Muscle of leg (tissue), 11 donors: ENCODE data around the gene LRRTM3. TPM values are rescaled to one million over a fixed set of nuclear protein-coding genes. Genes with fewer than 3 reads are reported as not detected.

Source experiments
- DNase-seq: peaks from one replicate; pipeline ENCODE4 v3.0.0; 2013
- H3K27ac ChIP-seq: one replicate; pipeline ENCODE4 v1.5.1; 2013; ENCODE audit warnings: mild to moderate bottlenecking, low read length, control low read depth
- H3K27me3 ChIP-seq: one replicate; pipeline ENCODE4 v1.6.1; 2013; ENCODE audit warnings: low read length; ENCODE audit not compliant: control insufficient read depth, insufficient read depth
- H3K36me3 ChIP-seq: one replicate; pipeline ENCODE4 v1.6.1; 2013; ENCODE audit warnings: low read length; ENCODE audit not compliant: control insufficient read depth, insufficient read depth
- H3K4me1 ChIP-seq: one replicate; pipeline ENCODE4 v1.6.1; 2013; ENCODE audit warnings: low read length; ENCODE audit not compliant: control insufficient read depth, insufficient read depth
- H3K4me3 ChIP-seq: one replicate; pipeline ENCODE4 v1.5.1; 2013; ENCODE audit warnings: low read length, control low read depth
- H3K9me3 ChIP-seq: replicated peaks from 2 replicates; pipeline ENCODE4 v1.6.1; 2013; ENCODE audit warnings: low read depth, low read length; ENCODE audit not compliant: control insufficient read depth
- WGBS: methylation state at CpG from one replicate; pipeline ENCODE4 v1.1.5; 2013; ENCODE audit warnings: missing lambda C conversion rate; ENCODE audit not compliant: insufficient coverage; 5-methylcytosine and 5-hydroxymethylcytosine counted together
- polyA plus RNA-seq, 8 donors: library from polyadenylated mRNA; unstranded; fragments of 120-200 nt; gene quantifications; one replicate each; pipeline versions ENCODE4 v1.2.1 to v1.2.3, GENCODE V29; 2013; ENCODE audit warnings: inconsistent platforms in 1 of 8, low replicate concordance in 1 of 8; ENCODE audit not compliant: insufficient read length in 8 of 8, insufficient read depth in 1 of 8
- total RNA-seq: library from RNA; stranded (reverse); fragments of 120-200 nt; gene quantifications from one replicate; pipeline ENCODE4 v1.2.4, GENCODE V29; 2013

LRRTM3 gene
- total and polyA plus RNA-seq, 9 donors: 1.7 to 6.8 (median 2.2) TPM

DNA sequence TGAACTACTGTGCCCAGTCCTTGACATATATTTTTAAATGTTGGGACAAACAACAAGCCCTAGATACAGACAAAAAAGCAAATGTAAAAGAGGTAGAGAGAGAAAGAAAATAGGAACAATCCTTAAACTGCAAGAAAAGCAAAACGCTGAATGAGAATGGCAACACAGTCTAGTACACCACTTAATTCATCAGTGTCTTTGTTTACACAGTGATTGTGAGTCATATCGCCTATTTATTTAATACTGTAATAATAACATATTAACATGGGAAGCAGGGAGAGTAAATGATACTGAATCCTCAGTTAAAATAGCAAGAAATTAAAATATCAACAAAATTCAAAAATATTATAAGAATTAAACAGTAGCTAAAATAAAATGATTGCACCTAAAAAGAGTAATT, 9.8 kb upstream of the LRRTM3 start:
- no peak for DNase-seq
- WGBS: no CpG with 5 or more reads among the region's 2 CpGs
- Histone ChIP-seq H3K36me3 (no peaks in the 10 kb centered on the region), H3K4me3 (no peak overlapping the region), H3K27me3 (no peaks in the 10 kb centered on the region), H3K27ac (no peak overlapping the region), H3K9me3 (no peaks in the 10 kb centered on the region), H3K4me1 (no peaks in the 10 kb centered on the region)

- Histone ChIP-seq H3K36me3 (no peaks in the 10 kb centered on the region), H3K27ac (no peak overlapping the region), H3K4me1 (no peaks in the 10 kb centered on the region), H3K27me3 (no peaks in the 10 kb centered on the region), H3K9me3 (no peaks in the 10 kb centered on the region), H3K4me3 (no peak overlapping the region)
- peak; percentile 17 for DNase-seq
- no CpG with 5 or more reads among the region's 3 CpGs for WGBS
Observed at GRCh38 chr10:66917104-66917503, 8.7 kb upstream of the LRRTM3 start.

DNA sequence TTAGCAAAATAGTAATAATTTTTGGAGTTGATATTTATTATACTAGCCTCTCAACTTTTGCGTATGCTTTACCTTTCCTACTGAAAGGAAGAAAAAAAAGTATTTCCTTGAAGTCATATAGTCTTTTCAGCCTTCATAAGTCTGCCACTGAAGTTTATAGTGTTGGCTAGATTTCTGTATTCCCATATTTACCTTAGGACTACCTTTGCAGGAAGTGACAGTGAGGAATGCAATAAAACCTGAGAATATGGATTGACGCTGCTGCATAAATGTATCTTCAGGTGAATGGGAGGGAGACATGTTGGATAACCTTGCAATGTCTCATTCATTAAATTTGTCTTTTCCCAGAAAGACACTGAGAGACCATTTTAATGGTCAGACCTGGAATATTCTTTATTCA, 6.6 kb upstream of the LRRTM3 start:
- H3K4me3 ChIP-seq: no peak overlapping the region
- WGBS: no CpG with 5 or more reads among the region's 2 CpGs
- H3K9me3 ChIP-seq: no peaks in the 10 kb centered on the region
- DNase-seq: no peak
- H3K36me3 ChIP-seq: no peaks in the 10 kb centered on the region
- no peak overlapping the region for H3K27ac ChIP-seq
- no peaks in the 10 kb centered on the region for H3K27me3 ChIP-seq
- H3K4me1 ChIP-seq: no peaks in the 10 kb centered on the region

DNA sequence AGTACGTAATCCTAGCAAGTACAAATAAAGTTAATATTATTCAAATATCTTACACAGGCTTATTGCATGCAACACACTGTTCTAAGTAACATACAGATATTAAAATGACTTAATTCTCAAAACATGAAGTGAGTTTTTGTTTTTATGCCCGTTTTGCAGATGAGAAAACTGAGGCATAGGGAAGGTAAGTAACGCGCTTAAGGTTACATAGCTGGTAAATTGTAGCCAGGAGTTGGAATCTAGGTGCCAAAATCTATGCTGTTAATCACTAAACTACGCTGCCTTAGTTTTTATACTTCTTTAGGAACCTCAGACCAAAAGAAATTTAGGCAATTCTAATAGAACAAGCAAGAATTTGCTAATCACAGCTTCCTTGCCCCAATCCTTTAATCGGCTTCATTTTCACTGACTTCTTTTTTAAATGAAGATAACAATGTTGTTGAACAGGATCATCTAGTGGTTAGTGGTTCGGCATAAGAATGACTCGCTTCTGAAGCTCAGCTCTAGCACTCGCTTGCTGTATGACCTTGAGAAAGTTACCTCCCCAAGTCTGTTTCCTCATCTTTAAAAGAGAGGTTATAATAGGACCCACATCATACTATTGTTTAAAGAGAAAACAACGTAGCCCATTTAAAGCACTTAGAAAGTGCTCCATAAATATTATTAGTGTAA, 1.0 kb upstream of the LRRTM3 start:
- no peak overlapping the region for H3K4me3 ChIP-seq
- H3K9me3 ChIP-seq: no peaks in the 10 kb centered on the region
- peaks cover 3% of the 10 kb centered on the region for H3K4me1 ChIP-seq
- no peaks in the 10 kb centered on the region for H3K36me3 ChIP-seq
- WGBS: no CpG with 5 or more reads among the region's 10 CpGs
- DNase-seq: no peak
- peaks cover 14% of the 10 kb centered on the region for H3K27me3 ChIP-seq
- H3K27ac ChIP-seq: no peak overlapping the region

GRCh38 chr10:66925373-66925772, 463 bp upstream of the LRRTM3 start:
- Histone ChIP-seq H3K4me1 (peaks cover 3% of the 10 kb centered on the region), H3K36me3 (no peaks in the 10 kb centered on the region), H3K9me3 (no peaks in the 10 kb centered on the region), H3K4me3 (no peak overlapping the region), H3K27ac (no peak overlapping the region), H3K27me3 (peaks cover 14% of the 10 kb centered on the region)
- DNase-seq: no peak
- 27% methylated on average over 2 of the region's 7 CpGs for WGBS

DNA sequence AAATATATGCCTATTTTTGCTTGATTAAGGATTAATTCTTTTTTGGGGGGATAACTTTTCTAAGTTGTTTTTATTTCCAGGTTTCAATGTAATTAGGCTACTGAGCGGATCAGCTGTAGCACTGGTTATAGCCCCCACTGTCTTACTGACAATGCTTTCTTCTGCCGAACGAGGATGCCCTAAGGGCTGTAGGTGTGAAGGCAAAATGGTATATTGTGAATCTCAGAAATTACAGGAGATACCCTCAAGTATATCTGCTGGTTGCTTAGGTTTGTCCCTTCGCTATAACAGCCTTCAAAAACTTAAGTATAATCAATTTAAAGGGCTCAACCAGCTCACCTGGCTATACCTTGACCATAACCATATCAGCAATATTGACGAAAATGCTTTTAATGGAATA, 1.0 kb downstream of the LRRTM3 start:
- DNase-seq: no peak
- no peak overlapping the region for H3K27ac ChIP-seq
- 88% methylated on average over 4 of the region's 5 CpGs for WGBS
- peaks cover 14% of the 10 kb centered on the region for H3K27me3 ChIP-seq
- no peak overlapping the region for H3K4me3 ChIP-seq
- no peaks in the 10 kb centered on the region for H3K9me3 ChIP-seq
- H3K4me1 ChIP-seq: peaks cover 3% of the 10 kb centered on the region
- H3K36me3 ChIP-seq: no peaks in the 10 kb centered on the region

DNA sequence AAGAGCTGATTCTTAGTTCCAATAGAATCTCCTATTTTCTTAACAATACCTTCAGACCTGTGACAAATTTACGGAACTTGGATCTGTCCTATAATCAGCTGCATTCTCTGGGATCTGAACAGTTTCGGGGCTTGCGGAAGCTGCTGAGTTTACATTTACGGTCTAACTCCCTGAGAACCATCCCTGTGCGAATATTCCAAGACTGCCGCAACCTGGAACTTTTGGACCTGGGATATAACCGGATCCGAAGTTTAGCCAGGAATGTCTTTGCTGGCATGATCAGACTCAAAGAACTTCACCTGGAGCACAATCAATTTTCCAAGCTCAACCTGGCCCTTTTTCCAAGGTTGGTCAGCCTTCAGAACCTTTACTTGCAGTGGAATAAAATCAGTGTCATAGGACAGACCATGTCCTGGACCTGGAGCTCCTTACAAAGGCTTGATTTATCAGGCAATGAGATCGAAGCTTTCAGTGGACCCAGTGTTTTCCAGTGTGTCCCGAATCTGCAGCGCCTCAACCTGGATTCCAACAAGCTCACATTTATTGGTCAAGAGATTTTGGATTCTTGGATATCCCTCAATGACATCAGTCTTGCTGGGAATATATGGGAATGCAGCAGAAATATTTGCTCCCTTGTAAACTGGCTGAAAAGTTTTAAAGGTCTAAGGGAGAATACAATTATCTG, 1.6 kb downstream of the LRRTM3 start:
- Histone ChIP-seq H3K36me3 (no peaks in the 10 kb centered on the region), H3K27ac (peak overlapping the region; percentile 60), H3K9me3 (no peaks in the 10 kb centered on the region), H3K4me3 (peak overlapping the region; percentile 41), H3K4me1 (peaks cover 3% of the 10 kb centered on the region), H3K27me3 (peaks cover 14% of the 10 kb centered on the region)
- 66% methylated on average over 9 of the region's 11 CpGs for WGBS
- DNase-seq: peak; percentile 41

DNA sequence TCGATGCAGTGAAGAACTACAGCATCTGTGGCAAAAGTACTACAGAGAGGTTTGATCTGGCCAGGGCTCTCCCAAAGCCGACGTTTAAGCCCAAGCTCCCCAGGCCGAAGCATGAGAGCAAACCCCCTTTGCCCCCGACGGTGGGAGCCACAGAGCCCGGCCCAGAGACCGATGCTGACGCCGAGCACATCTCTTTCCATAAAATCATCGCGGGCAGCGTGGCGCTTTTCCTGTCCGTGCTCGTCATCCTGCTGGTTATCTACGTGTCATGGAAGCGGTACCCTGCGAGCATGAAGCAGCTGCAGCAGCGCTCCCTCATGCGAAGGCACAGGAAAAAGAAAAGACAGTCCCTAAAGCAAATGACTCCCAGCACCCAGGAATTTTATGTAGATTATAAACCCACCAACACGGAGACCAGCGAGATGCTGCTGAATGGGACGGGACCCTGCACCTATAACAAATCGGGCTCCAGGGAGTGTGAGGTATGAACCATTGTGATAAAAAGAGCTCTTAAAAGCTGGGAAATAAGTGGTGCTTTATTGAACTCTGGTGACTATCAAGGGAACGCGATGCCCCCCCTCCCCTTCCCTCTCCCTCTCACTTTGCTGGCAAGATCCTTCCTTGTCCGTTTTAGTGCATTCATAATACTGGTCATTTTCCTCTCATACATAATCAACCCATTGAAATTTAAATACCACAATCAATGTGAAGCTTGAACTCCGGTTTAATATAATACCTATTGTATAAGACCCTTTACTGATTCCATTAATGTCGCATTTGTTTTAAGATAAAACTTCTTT, 2.3 kb downstream of the LRRTM3 start:
- H3K27ac ChIP-seq: peak overlapping the region; percentile 60
- peaks cover 3% of the 10 kb centered on the region for H3K4me1 ChIP-seq
- no peaks in the 10 kb centered on the region for H3K36me3 ChIP-seq
- WGBS: 3% methylated on average over 17 of the region's 30 CpGs
- H3K4me3 ChIP-seq: peak overlapping the region; percentile 41
- H3K27me3 ChIP-seq: peaks cover 14% of the 10 kb centered on the region
- no peaks in the 10 kb centered on the region for H3K9me3 ChIP-seq
- peak; percentile 73 for DNase-seq

DNA sequence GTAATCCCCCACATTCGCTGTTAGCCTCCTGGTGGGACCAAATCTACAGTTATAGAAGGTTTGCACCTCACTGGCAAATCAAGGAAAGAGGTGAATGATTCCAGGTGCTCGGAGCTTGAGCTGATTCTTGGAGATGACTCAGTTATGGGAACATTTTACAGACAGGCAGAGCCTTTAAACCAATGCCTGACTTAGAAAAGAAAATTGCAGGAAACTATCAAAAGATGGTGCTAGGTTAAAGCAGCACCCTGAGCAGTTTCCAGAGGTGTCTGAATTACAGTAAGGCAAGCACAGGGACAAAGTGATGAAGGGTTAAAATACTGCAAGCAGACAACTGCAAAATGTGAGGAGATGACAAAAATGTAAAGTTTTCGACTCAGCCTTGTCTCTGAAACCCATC, 2.9 kb downstream of the LRRTM3 start:
- H3K27me3 ChIP-seq: peaks cover 14% of the 10 kb centered on the region
- peaks cover 3% of the 10 kb centered on the region for H3K4me1 ChIP-seq
- H3K4me3 ChIP-seq: peak overlapping the region; percentile 41
- WGBS: 40% methylated on average over 1 of the region's 3 CpGs
- H3K27ac ChIP-seq: no peak overlapping the region
- no peaks in the 10 kb centered on the region for H3K9me3 ChIP-seq
- H3K36me3 ChIP-seq: no peaks in the 10 kb centered on the region
- DNase-seq: peak; percentile 16

GRCh38 chr10:66929375-66929774, 3.5 kb downstream of the LRRTM3 start:
- no peak for DNase-seq
- H3K4me1 ChIP-seq: peaks cover 3% of the 10 kb centered on the region

More at GRCh38 chr10:66929375-66929774, 3.5 kb downstream of the LRRTM3 start:
- WGBS: no CpG with 5 or more reads among the region's 5 CpGs
- Histone ChIP-seq H3K4me3 (no peak overlapping the region), H3K9me3 (no peaks in the 10 kb centered on the region), H3K36me3 (no peaks in the 10 kb centered on the region), H3K27me3 (peaks cover 14% of the 10 kb centered on the region), H3K27ac (no peak overlapping the region)
